SU-DHL-6 (cell line): ENCODE results near the gene MOB1A.

ENCODE experiments used
- CTCF ChIP-seq: fragments of 200-600 bp; sonication (generic); IDR thresholded peaks from one replicate; pipeline ENCODE4 v1.5.1; 2017; ENCODE audit warnings: antibody characterized with exemption, mild to moderate bottlenecking, low read length, moderate library complexity; ENCODE audit not compliant: insufficient read depth, poor library complexity, severe bottlenecking
- EZH2phosphoT487 ChIP-seq: fragments of 200-600 bp; sonication (generic), shearing (Covaris generic); conservative IDR thresholded peaks from 2 replicates; pipeline ENCODE4 v1.6.1; 2018; ENCODE audit warnings: mild to moderate bottlenecking, antibody characterized with exemption, low read length, moderate library complexity, mixed read lengths

- TF ChIP-seq CTCF = no peak
- TF ChIP-seq EZH2phosphoT487 = no peak
These were observed 27.6 kb upstream of the MOB1A start for GRCh38 chr2:74206180-74206688.
